Fibroblast of skin of left quadriceps (primary cell): ENCODE measurements around the gene GAREM2.
"Not testable (repeated sequence)": the region's sequence is repeated elsewhere in the genome, so short reads cannot be mapped to it uniquely, and the experiment has no call there.

Source experiments
- DNase-seq, 2 experiments: peaks; one replicate each; pipeline ENCODE4 v3.0.0-alpha.2; 2013; ENCODE audit warnings: low read depth in 2 of 2

Gene GAREM2

DNA sequence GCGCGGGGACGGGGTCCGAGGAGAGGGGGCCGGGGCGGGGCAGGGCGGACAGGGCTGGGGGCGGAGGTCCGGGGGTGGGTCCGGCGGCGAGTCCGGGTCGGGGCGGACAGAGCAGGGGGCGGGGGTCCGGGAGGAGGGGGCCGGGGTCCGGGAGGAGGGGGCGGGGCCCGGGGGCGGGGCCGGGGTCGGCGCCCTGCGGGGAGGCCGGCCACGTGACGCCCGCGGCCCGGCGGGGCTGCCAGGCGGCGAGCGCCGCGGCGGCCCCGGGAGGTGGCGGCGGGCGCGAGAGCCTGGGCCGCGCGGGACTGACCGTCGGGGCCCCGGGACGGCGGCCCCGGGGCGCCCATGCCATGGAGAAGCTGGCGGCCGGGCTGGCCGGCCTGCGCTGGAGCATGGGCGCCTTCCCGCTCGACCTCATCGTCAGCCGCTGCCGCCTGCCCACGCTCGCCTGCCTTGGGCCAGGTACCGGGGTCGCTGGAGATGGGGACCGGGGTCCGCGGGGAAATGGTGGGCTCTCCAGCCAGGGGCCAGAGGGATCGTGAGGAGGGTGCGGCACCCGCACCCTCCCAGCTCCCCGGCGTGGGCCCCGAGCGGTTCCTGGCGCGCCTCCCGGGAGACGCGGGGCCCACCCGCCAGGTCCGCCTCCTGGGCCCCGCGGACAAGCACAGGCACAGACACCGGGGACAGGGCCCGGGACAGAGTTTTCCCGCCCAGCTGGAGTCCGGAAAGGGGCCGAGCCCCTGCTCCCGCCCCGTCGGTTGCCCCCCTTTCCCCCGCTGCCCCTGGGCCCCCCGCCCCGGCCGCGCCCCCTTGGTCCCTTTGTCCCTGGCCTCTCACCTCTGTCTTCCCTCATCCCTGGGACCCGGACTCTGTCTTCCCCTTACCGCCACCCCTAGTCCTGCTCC, at the start of gene GAREM2:
Gene GAREM2, plus strand, starts transcription at position 218 of the 905 bp plus-strand sequence. Its CDS starts 133 bp downstream, at position 351.
- DNase-seq: no peak

DNA sequence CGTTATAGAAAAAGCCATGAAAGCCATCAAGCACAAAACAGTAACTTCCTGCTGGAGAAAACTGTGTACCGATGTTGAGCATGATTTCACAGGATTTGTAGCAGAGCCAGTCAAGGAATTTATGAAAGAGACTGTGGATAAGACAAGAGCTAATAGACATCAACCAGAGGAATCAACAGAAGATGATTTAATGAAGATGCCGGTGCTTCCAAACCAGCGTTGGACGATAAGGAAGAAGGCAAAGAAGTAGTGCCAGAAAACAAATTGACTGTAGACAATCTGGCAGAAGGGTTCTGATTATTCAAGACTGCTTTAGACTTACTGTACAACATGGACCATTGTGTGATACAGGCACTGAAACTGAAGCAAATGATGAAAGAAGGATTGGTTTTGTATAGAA, 49.5 kb upstream of the GAREM2 start:
- DNase-seq: no peak

DNA sequence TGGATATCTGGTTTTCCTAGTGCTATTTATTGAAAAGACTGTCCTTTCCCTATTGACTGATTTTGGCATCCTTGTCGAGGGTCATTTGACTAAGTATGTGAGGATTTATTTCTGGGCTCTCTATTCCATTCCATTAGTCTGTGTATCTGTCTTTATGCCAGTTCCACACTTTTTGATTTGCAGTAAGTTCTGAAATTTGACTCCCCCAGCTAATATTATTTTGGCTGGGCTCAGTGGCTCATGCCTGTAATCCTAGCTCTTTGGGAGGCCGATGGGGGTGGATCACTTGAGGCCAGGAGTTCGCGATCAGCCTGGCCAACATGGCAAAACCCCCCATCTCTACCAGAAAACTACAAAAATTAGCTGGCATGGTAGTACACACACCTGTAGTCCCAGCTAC, 46.8 kb upstream of the GAREM2 start:
- no peak for DNase-seq

DNA sequence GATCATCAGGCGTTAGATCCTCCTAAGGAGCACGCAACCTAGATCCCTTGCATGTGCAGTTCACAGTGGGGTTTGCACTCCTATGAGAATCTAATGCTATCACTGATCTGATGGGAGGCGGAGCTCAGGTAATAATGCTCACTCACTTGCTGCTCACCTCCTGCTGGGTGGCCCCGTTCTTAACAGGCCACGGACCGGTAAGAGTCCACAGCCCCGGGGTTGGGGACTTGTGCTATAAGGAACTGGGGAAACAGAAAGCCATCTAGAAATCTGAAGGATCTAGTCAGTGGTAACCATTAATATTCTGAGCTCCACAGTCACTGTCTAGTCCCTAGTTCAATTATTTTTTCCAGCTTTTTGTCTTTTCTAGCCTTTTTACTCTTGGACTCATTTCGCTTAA, 44.7 kb upstream of the GAREM2 start:
- DNase-seq: no peak

DNA sequence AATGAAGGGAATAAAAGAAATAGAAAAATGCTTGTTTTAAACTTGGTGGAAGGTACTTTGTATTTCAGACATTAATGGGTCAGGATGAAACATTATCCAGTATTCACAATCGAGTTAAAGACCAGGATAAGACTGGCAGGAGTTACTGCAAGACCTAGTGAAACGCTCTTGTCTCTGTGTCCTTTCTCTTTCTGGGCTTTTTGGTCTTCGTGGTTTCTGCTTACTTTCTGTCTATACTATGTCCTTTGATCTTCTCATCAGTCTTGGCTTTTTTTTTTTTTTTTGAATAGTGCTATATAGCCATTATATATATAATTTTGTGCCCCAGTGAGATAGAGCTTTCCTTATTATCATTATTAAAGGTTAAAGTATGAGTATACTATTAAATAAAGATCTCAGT, 42.1 kb upstream of the GAREM2 start:
- no peak for DNase-seq

DNA sequence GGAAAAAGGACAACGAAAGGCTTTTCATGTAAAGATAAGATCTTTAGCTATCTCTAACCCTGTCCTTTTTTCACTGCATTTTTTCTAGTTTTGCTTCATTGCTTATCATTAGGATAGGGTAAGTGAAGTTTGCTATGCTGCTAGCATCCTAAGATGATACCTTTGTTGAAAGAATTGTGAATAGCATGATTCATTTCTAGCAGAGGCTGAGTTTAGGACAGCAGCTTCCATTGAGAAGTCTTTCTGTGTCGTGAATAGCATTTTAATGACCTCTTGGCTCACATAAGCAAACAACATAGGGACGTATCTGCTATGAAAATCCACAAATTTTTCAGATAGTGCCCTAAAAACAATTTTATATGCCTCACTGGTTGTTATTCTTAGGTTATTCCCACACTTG, 36.4 kb upstream of the GAREM2 start:
- no peak for DNase-seq

DNA sequence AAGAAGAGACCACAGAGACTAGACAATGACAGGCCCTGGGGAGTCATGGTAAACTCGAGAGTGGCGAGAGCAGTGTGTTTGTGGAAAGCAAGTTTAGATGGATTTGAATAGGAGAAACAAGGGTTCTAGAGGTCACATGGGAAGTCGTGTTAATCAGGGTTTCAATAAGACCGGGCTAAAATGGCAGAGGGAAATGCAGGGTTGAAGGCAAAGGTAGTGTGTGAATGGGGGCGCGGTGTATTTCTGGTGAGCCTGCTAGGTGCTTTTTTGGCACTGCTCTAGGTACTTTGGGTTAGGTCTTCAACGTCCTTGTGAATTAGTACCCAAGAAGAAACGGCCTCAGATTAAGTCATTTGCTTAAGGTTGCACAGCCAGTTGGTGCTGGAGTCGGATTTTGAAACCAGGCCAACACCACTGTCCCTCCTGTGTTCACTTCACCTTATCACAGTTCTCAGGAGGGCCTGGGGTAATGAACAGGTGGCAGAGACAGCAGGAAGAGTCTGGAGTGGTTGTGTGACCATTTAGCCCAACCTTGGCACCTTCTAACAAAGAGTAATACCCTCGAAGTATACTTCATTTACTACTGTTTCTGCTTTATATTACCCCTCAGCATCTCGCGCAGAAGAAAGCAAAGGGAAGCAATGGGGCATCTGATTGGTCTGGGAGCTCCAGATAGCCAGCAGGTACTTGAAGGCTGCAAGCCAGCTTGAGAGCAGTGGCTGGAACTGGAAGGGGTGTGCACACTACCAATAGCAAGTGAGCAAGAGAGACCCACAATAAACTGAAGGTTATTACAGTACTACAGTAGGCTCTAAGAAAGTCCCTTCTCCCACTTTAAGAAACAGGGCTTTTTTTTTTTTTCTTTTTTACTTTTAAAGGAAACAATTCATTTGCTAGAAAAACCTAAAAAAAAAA, 33.4 kb upstream of the GAREM2 start:
- DNase-seq: no peak

DNA sequence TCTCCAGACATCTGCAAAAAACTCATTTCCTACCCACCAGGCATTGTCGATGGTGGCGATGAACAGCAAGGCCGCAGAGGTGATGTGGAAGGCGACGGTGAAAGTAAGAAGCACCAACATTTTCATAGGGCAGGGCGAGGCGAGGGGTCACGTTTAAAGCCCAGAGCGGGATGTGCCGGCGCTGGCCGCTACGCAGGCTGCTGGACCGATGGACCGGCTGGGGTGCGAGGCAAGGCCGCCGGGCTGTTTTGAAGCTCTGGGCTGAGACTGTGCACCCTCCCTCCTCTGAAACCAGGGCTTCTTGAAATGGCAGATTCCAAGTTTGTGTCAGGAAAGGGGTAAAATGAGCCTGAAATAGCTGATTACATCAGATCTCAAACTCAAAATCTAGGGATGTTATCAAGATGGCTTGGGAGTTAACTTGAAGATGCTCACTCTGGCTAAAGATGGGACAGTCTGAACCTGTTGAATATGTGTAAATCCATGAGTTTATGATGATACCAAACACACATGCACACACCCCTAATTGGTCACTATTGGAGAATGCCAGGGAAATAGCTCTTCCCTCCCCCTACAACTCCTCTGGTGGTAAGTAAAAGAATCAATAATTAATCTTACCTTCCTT, 31.6 kb upstream of the GAREM2 start:
- DNase-seq: no peak

DNA sequence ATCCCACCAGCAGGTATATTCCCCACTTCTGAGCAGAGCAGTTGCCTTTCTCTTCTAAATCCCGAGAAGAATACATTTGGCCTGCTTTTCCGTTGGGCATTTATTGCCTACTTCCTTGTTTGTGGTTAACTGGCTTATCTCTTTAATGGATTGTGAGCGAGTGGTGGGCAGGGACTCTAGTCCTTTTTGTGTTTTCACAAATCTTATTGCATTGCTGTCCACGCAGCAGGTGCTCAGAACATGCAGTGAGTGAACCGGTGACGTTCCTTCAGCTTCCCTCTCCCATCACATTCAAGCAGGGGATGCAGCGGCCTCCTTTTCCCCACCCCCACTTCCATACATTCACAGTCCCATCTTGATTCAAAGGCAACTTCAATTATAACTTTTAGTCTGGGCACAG, 28.9 kb upstream of the GAREM2 start:
- no peak for DNase-seq

DNA sequence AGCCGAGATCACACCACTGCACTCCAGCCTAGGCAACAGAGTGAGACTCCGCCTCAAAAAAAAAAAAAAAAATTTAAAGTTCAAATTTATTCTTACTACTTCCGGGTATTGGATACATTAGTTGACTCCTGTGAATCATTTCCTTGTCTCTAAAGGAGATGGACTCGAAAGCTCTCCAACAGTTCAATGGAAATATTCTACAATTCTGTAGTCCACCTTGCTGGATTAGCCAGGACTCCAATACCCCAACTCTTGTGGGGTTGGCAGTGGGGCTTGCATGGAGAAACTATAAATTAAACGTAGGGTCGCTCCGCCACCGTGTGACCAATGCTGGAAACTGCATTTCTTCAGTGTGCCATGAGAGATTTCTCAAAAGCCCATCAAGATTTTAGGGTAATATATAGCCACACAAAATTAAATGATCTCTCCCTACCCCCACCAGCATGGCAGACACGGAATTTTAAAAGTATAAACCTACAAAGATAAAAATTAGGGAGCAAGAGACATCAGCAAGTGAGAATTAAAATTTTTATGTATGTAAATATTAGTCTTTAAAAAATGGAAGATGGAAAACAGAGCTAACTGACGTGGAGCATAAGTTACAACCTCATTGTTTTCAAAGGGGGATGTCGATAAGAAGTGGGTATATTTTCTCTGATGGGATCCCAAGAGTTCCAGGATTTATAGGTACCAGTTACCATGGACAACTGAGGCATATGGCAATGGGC, 27.8 kb upstream of the GAREM2 start:
- DNase-seq: peak; percentile 18 to 23

DNA sequence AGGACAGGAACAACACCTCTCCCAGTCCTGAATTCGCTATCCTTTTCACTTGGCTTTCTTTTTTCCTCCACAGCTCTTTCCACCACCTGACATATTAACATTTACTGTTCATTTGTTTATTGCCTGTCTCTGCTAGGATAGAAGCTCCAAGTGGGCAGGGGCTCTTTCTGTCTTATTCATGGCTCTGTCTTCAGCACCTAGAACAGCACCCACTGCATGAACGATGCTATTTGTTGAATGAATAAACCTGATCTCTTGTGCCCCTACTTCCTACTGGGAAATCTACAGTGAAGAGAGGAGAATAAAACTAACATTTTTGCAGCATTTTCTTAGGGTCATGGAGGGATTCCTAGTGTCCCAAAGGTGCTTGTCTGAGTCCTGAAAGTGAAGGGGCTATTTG, 24.4 kb upstream of the GAREM2 start:
- DNase-seq: no peak

DNA sequence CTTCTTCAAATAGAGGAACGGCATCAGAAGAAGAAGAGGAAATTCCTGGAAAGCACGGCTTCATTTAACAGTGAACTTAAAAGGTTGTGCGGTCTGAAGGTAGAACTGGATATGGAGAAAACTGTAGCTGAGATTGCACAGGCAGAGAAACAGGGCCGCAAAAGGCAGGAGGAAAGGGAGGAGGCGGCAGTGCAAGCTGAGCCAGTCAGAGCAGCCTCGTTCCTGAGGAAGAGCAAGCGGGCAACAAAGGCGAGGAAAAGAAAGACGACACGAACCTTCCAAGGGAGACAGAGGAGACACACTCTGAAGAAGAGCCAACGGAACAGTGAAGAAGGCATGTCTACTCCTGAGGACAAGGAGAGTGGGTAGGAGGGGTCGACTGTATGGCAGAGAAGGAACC, 22.6 kb upstream of the GAREM2 start:
- DNase-seq: no peak

DNA sequence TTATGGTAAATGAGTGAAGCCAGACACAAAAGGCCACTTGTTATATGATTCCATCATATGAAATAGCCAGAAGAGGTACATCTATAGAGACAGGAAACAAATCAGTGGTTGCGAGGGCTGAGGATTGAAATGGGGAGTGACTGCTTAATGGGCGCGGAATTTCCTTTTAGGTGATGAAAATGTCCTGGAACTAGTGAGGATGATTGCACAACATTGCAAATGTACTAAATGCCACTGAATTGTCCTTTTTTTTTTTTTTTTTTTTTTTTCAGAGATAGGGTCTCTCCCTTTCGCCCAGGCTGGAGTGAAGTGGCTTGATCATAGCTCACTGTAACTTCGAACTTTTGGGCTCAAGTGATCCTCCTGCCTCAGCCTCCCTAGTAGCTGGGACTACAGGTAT, 15.3 kb upstream of the GAREM2 start:
- no peak for DNase-seq

DNA sequence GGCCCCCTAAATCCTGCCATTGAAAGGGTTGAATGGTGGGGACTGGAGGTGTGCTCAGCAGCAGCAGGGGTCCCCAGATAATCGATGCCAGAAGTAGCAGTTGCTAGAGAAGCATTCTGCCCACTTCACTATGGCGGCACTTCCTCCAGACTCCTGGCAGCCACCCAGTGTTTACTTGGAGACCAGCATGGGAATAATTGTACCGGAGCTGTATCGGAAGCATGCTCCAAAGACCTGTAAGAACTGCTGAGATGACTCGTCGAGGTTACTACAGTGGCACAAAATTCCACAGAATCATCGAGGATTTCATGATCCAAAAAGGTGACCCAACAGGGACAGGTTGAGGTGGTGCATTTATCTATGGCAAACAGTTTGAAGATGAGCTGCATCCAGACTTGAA, 11.0 kb upstream of the GAREM2 start:
- DNase-seq: no peak

DNA sequence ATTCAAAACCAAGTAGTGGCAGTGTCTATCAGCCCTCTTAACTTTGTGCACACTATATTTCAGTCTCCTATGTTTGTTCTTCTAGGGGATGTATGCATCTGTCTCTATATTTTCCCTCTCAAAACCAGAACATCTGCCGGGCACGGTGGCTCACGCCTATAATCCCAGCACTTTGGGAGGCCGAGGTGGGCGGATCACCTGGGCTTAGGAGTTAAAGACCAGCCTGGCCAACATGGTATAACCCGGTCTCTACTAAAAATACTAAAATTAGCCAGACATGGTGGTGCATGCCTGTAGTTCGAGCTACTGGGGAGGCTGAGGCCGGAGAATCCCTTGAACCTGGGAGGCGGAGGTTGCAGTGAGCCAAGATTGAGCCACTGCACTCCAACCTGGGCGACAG, 9.9 kb upstream of the GAREM2 start:
- no peak for DNase-seq

DNA sequence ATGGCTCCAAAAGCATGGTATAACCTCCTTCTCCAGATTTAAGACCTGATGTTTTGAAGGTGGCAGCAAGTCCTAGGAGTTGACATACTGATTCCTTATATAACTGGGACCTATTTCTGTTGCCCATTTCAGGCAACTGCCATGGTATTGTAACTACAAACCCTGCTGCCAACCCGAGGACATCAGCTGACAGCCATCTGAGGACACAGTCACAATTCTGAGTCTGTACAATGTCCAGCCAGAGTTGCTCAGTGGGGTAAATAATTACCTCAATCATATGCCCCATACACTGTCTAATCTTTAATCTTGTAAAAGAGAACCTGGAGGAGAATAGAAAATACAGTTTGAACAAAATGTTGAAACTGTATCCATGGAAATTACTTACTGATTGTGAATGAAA, 8.7 kb upstream of the GAREM2 start:
- no peak for DNase-seq

DNA sequence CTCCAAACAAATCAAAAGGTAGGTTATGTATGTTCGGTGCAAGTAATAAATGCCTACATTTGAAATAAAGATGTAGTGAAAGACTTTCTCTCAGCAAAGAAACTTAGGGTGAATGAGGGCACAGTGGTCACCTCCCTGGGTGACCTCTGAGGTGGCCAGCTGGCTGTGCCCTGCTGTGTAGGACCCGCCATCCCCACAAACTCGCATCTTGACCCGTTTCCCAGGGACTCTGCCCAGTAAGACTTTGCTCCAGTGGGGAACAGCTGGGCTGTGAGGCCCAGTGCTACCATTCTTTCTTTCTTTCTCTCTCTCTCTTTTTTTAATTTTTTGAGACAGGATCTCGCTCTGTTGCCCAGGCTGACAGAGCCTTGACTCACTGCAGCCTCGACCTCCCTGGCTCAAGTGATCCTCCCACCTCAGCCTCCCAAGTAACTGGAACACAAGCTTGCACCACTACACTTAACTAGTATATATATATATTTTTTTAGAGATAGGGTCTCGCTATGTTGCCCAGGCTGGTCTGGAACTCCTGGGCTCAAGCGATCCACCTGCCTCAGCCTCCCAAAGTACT, 8.2 kb upstream of the GAREM2 start:
- no peak for DNase-seq

DNA sequence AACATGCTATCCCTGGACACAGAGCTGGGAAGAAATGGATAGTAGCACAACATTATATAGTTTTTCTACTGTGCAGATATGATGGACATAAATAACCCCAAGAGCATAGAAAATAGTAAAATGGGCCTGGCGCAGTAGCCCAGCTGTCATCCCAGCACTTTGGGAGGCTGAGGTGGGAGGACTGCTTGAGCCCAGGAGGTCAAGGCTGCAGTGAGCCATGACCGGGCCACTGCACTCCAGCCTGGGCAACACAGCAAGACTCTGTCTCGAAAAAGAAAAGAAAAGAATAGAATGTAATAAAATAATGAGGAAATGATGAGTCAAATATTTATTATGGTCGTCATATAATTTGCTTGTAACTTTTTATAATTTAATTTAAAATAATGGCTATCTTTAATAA, 7.5 kb upstream of the GAREM2 start:
- DNase-seq: no peak

DNA sequence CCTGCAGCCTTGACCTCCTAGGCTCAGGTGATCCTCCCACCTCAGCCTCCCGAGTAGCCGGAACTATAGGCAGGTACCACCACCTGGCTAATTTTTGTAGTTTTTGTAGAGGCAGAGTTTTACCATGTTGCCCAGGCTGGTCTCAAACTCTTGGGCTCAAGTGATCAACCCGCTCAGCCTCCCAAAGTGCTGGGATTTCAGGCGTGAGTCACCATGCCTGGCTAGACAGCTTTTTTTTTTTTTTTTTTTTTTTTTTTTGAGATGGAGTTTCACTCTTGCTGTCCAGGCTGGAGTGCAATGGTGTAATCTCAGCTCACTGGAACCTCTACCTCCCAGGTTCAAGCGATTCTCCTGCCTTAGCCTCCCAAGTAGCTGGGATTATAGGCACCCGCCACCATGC, 6.3 kb upstream of the GAREM2 start:
- DNase-seq: not testable (repeated sequence)

DNA sequence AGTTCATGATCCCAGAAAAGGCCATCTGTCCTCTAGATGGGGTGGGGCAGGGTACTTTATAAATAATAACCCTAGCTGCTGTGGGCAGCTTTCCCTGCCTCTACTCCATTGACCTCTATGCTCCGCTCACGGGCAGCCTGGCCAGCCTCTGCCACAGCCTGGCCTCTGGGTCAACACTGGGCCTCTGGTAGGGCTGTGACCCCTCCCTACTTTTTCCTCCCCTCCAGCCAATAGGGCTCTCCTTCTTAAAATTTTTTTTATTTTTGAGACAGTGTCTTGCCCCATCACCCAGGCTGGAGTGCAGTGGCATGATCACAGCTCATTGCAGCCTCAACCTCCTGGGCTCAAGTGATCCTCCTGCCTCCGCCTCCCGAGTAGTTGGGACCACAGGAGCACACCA, 4.1 kb upstream of the GAREM2 start:
- no peak for DNase-seq

DNA sequence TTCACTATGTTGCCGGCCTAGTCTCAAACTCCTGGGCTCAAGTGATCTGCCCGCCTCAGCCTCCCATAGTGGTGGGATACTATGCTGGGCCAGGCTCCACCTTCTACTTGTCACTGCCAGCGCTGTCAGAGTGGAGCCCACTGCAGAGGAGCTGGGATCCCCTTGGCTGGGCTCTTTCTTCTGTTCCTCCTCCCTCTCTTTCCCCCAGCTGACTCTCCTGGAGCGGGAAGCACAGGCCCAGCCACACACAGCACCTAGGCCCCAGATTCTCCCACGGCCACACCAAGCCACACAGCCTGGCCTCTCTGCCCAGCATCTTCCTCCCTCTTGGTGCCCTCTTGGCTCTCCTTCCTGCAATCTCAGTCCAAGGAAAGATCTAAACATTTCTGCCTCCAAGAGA, 3.7 kb upstream of the GAREM2 start:
- no peak for DNase-seq
